Kidney epithelial cell (primary cell): Measurements from ENCODE around the gene DCUN1D3. TPM values are rescaled to one million over a fixed set of nuclear protein-coding genes. Genes with fewer than 3 reads are reported as not detected.
"Not testable (repeated sequence)": the region's sequence is repeated elsewhere in the genome, so short reads cannot be mapped to it uniquely, and the experiment has no call there.

Source experiments
- DNase-seq: peaks from one replicate; pipeline ENCODE4 v3.0.0-alpha.2; 2010; ENCODE audit warnings: low read depth
- H3K27me3 ChIP-seq: 2 replicates; pipeline ENCODE4 v1.6.0; 2011; ENCODE audit warnings: low read length; ENCODE audit not compliant: control insufficient read depth, insufficient read depth
- H3K36me3 ChIP-seq: 2 replicates; pipeline ENCODE4 v1.5.1; 2011; ENCODE audit warnings: low read length; ENCODE audit not compliant: control insufficient read depth, insufficient read depth
- H3K4me3 ChIP-seq: 2 replicates; pipeline ENCODE4 v1.5.1; 2011; ENCODE audit warnings: low read depth, mild to moderate bottlenecking, control low read depth, low read length
- total RNA-seq: library from RNA; depleted of rRNA; stranded (reverse); fragments of >200 nt; gene quantifications from 2 replicates; pipeline ENCODE4 v1.2.3, GENCODE V29; 2015
- TF ChIP-seq, protein P1 (sequence below): IDR thresholded peaks from 2 replicates; pipeline ENCODE4 v1.5.1; 2011; ENCODE audit warnings: mild to moderate bottlenecking, moderate library complexity, low read length, control low read depth, inconsistent platforms; ENCODE audit not compliant: insufficient read depth, poor library complexity, severe bottlenecking

DCUN1D3 gene, protein sequence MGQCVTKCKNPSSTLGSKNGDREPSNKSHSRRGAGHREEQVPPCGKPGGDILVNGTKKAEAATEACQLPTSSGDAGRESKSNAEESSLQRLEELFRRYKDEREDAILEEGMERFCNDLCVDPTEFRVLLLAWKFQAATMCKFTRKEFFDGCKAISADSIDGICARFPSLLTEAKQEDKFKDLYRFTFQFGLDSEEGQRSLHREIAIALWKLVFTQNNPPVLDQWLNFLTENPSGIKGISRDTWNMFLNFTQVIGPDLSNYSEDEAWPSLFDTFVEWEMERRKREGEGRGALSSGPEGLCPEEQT
- total RNA-seq: 12.9 and 14.8 TPM in 2 replicates

DNA sequence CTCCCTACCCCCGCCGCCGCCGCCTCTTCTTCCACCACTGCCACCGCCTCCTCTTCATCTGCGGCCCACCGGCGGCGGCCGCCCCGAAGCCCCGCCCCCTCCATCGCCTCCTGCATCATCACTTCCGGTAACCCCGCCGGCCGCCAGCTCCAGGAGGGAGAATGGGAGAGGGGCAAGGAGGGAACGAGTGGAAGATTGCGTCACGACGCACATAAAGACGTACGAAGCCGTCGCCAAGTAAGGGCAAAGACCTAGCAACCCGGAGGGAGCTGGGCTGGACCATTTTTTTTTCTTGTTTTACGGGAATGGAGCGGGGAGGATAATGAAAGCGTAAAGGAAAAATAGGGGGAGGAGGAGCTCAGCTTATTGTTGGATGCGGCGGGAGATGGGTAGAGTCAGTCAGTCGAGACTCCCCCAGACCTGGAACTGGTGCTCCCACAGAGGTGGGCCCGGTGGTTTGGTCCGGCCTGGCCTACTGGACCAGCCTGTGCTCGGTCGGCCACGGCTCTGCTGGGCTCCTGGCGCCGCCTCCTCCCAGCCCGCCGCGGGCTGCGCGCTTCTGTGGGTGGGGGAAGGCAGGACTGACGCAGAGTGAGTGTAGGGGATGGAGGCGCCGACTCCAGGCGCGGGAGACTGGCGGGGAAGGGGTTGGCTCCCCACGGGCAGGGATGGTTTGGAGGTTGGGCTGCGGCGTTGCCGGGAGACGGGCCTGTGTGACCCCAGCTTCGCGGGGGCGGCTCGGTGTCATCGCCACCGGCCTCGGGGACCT is at the start of gene DCUN1D3, which contains the start of gene LYRM1:
DCUN1D3 (minus strand) TSS at position 60 of the 769 bp plus-strand sequence. CDS start 37,820 bp downstream, outside the sequence.
LYRM1 (plus strand) TSS at position 473 of the 769 bp plus-strand sequence. CDS start 14,785 bp downstream, outside the sequence.
- peak; percentile 94 for DNase-seq
- Histone ChIP-seq H3K4me3 (peak within 1 kb of the TSS; percentile 65), H3K36me3 (no peaks in the 10 kb centered on the region), H3K27me3 (no peaks in the 10 kb centered on the region)
- TF ChIP-seq, protein P1, sequence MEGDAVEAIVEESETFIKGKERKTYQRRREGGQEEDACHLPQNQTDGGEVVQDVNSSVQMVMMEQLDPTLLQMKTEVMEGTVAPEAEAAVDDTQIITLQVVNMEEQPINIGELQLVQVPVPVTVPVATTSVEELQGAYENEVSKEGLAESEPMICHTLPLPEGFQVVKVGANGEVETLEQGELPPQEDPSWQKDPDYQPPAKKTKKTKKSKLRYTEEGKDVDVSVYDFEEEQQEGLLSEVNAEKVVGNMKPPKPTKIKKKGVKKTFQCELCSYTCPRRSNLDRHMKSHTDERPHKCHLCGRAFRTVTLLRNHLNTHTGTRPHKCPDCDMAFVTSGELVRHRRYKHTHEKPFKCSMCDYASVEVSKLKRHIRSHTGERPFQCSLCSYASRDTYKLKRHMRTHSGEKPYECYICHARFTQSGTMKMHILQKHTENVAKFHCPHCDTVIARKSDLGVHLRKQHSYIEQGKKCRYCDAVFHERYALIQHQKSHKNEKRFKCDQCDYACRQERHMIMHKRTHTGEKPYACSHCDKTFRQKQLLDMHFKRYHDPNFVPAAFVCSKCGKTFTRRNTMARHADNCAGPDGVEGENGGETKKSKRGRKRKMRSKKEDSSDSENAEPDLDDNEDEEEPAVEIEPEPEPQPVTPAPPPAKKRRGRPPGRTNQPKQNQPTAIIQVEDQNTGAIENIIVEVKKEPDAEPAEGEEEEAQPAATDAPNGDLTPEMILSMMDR: no peak

DNA sequence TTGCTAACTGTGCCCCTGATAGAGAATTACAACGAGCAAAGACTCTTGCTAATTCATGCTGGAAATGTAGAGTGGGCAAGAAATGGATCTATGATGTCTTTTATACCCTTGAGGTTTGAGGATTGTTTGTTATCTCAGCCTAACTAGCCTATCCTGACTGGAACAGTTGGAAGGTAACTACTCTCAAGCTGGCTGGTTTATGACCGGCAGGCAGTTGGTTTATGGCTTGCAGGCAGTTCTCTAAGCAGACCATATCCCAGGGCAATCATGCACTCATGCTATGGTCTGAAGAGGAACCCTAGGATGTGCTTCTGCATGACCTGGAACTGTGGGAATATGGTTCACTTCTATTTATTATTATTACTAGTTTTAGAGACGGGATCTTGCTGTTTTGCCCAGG is 49.5 kb upstream of the DCUN1D3 start:
- DNase-seq: no peak
- H3K4me3 ChIP-seq: no peak overlapping the region
- TF ChIP-seq, protein P1: no peak
- H3K36me3 ChIP-seq: no peaks in the 10 kb centered on the region
- no peaks in the 10 kb centered on the region for H3K27me3 ChIP-seq

GRCh38 chr16:20948444-20948843 is 48.3 kb upstream of the DCUN1D3 start:
- H3K4me3 ChIP-seq: no peak overlapping the region
- DNase-seq: no peak
- H3K36me3 ChIP-seq: no peaks in the 10 kb centered on the region
- H3K27me3 ChIP-seq: no peaks in the 10 kb centered on the region
- TF ChIP-seq, protein P1: no peak

DNA sequence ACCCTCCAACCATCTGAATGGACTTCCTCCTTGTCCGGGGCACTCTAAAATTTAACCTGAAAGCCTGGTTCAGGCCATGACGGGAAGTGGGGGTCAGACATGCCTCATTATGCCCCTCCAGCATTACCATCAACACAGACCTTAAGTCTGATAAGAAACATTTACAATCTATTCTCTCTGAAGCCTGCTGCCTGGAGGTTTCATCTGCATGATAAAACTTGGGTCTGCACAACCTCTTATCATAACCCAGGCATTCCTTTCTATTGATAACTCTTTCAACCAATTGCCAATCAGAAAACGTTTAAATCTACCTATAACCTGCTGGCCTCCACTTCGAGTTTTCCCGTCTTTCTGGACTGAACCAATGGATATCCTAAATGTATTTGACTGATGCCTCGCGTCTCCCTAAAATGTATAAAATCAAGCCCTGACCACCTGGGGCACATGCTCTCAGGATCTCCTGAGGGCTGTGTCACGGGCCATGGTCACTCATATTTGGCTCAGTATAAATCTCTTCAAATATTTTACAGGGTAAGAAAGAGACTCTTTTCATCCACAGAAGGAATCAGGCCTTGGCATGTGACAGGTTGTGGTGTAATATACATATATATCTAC is 46.0 kb upstream of the DCUN1D3 start:
- no peaks in the 10 kb centered on the region for H3K36me3 ChIP-seq
- no peak overlapping the region for H3K4me3 ChIP-seq
- TF ChIP-seq, protein P1: no peak
- no peaks in the 10 kb centered on the region for H3K27me3 ChIP-seq
- DNase-seq: no peak

DNA sequence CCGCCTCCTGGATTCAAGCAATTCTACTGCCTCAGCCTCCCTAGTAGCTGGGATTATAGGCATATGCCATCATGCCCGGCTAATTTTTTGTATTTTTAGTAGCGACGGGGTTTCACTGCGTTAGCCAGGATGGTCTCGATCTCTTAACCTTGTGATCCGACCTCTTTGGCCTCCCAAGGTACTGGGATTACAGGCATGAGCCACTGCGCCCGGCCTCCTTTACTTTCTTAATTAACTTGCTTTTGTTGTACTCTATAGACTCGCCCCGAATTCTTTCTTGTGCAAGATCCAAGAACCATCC is 45.4 kb upstream of the DCUN1D3 start:
- DNase-seq, H3K36me3 ChIP-seq, H3K4me3 ChIP-seq, H3K27me3 ChIP-seq: not testable (repeated sequence)

DNA sequence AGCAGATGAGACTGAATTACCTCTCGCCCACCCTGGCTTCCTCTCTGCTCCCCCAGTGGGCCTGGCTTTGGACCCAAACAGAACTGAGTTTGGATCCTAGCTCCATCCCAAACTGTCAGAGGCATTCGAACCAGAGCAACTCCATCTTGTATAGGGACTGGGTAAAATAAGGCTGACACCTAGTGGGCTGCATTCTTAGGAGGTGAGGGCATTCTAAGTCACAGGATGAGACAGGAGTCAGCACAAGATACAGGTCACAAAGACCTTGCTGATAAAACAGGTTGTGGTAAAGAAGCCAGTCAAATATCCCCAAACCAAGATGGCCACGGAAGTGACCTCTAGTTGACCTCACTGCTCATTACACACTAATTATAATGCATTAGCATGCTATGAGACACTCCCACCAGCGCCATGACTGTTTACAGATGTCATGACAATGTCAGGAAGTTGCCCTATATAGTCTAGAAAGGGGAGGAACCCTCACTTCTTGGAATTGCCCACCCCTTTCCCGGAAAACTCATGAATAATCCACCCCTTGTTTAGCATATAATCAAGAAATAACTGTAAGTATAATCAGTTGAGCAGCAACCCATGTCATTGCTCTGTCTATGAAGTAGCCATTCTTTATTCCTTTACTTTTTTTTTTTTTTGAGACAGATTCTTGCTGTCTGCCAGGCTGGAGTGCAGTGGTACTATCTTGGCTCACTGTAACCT is 44.9 kb upstream of the DCUN1D3 start:
- Histone ChIP-seq H3K27me3 (no peaks in the 10 kb centered on the region), H3K36me3 (no peaks in the 10 kb centered on the region), H3K4me3 (no peak overlapping the region)
- TF ChIP-seq, protein P1: no peak
- no peak for DNase-seq
